Measurements from ENCODE around the gene TNS3.

Gene TNS3

DNA sequence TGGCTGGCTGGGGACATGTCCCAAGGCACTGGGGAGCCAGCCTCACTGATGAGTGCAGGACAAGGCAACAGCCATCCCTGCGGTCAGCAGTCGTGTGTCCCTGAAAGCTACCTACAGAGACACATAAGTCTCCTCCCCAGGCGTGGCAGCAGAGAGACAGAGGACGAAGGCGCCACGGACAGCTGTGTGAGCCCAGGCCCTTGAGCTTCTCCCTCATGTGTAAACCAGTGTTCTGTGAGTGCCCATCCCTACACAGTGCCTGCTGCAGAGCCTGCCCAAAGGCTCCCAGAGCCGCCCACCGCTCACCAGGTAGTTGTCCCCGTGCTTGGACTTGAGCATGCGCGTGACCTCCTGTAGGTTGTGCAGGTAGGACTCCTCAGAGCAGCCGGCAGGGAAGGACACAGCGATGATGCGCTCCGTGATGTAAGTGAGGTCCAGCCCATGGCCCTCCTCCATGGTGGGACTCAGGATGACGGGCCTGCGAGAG, 142.7 kb downstream of the TNS3 start:
- in situ Hi-C loops (cut with HindIII; ENCODE audit: low sequenced_read_pairs): no loop called here
- no peak for DNase-seq (ENCODE audit: low read depth, low spot score)
- H3K4me3 ChIP-seq (ENCODE audit: low read depth, low read length): no peak overlapping the region
- TF ChIP-seq, protein P1, sequence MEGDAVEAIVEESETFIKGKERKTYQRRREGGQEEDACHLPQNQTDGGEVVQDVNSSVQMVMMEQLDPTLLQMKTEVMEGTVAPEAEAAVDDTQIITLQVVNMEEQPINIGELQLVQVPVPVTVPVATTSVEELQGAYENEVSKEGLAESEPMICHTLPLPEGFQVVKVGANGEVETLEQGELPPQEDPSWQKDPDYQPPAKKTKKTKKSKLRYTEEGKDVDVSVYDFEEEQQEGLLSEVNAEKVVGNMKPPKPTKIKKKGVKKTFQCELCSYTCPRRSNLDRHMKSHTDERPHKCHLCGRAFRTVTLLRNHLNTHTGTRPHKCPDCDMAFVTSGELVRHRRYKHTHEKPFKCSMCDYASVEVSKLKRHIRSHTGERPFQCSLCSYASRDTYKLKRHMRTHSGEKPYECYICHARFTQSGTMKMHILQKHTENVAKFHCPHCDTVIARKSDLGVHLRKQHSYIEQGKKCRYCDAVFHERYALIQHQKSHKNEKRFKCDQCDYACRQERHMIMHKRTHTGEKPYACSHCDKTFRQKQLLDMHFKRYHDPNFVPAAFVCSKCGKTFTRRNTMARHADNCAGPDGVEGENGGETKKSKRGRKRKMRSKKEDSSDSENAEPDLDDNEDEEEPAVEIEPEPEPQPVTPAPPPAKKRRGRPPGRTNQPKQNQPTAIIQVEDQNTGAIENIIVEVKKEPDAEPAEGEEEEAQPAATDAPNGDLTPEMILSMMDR (IDR thresholded peaks at IDR 0.05; ENCODE audit: low read depth, low read length): no peak

DNA sequence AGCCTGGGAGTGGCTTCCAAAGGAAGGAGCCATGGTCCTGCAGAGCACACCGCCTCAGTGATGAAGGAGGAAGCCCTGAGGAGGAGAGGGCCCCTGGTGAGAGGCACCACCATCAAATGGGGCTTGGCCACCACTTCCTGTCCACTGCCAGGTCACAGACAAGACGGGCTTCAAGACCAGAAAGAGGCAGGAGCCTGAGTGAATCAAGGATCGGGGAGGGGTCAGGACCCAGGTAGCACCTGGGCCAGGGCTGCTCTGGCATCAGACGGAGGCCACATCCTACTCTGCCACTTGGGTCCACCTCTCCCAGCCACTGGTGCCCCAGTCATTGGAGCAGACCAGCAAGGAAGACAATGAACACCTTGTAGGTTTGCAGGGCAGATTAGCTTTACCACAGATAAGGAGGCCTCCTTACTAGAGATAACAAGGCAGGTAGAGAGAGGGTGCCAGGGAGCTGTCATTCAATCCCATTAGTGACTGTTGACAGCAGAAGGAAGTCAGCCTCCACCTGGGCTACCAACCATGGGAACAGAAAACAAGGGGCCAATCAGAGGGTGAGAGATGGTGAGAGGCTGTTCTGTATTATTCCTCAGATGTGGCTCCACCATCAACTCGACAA, 143.4 kb downstream of the TNS3 start:
- TF ChIP-seq, protein P1 (IDR thresholded peaks at IDR 0.05; ENCODE audit: low read depth, low read length): no peak
- in situ Hi-C loops (cut with HindIII; ENCODE audit: low sequenced_read_pairs): no loop called here
- no peak for DNase-seq (ENCODE audit: low read depth, low spot score)
- no peak overlapping the region for H3K4me3 ChIP-seq (ENCODE audit: low read depth, low read length)

DNA sequence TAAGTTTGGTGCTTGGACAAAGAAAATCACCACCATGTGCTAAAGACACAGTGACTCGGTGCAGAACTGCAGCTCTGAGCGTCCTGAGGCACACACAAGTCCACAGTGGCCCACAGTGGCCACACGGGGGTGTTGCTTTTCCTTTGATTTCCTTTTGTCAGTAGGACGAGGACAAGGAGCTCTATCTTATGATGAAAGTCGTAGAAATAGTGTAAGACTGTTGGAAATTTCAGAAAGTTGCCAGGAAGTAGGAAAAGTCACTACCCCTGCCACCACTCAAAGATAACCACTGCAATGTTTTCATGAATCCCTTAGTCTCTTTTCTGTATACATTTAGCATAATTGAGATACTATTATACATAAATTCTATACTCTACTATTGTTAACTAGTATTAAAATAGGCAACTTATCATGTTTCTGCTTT, 146.0 kb downstream of the TNS3 start:
- in situ Hi-C loops (cut with HindIII; ENCODE audit: low sequenced_read_pairs): no loop called here
- H3K4me3 ChIP-seq (ENCODE audit: low read depth, low read length): no peak overlapping the region
- peak; percentile 89 for DNase-seq (ENCODE audit: low read depth, low spot score)
- TF ChIP-seq, protein P1 (IDR thresholded peaks at IDR 0.05; ENCODE audit: low read depth, low read length): peak; percentile 83

DNA sequence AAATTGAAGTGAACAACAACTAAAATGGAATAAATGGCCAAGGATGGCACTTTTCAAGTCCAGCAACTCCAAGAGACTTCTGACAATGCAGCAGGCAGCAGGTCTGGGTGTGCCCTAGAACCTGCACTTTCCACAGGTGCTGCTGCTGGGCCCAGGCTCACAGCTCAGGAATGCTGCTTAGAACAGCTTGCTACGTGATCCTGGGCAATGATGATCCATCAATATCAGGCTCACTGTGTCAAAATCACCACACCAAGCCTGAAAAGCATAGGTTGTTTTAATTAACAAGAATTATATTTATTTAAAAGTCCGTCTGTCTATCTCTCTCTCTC, 148.4 kb downstream of the TNS3 start:
- in situ Hi-C loops (cut with HindIII; ENCODE audit: low sequenced_read_pairs): no loop called here
- no peak for DNase-seq (ENCODE audit: low read depth, low spot score)
- H3K4me3 ChIP-seq (ENCODE audit: low read depth, low read length): no peak overlapping the region
- TF ChIP-seq, protein P1 (IDR thresholded peaks at IDR 0.05; ENCODE audit: low read depth, low read length): no peak

DNA sequence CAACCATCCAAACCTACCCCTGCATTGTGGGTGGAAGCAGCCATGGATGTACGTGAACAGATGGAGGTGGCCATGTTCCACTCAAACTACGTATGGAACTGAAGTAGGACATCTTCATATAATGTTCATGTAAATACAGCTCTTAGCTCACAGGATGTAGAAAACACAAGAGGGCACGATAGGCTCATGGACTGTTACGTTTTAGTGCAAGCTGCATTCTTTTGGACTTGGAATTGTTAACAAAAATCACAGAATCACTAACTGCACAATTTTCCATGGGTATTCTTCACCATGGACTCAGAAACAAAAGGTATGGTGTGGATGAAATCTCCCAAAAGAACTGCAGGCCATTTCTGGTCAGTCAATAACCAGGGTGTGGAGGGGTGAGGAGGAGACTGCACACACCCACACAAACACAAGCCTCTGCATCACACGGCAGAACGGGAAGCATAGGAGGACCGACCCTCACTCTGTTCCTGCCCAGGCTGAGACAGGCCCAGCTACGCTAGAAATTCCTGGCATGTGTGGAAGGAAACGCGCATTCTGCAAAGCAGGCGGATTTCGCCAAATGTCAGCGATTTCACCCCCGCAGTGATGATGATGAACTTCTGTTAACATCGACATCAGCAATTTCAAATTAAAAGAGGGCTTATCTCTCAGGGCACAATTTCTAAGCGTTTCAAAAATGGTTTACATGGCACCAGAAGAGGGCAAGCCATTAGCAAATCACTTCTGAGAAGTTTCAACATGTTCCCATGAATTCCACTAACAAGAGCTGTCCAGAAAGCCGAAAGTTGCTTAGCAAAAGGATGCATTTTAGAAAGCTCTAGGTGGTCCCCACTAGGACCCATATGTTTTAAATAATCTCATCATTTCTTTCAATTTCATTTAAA, 149.0 kb downstream of the TNS3 start:
- no peak overlapping the region for H3K4me3 ChIP-seq (ENCODE audit: low read depth, low read length)
- no peak for DNase-seq (ENCODE audit: low read depth, low spot score)
- in situ Hi-C loops (cut with HindIII; ENCODE audit: low sequenced_read_pairs): no loop called here
- TF ChIP-seq, protein P1 (IDR thresholded peaks at IDR 0.05; ENCODE audit: low read depth, low read length): no peak

DNA sequence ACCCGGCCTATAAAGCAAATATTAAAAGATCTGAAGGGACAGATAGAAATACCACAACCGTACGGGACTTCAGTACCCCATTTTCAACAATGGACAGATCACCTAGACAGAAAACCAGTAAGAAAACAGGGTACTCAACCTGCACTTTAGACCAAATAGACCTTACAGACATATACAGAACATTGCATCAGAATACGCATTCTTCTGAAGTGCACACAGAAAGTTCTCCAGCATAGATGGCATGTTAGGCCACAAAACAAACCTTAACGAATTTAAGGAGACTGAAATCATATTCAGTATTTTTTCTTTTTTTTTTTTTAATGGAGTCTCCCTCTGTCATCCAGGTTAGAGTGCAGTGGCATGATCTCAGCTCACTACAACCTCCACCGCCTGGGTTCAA, 151.5 kb downstream of the TNS3 start:
- H3K4me3 ChIP-seq (ENCODE audit: low read depth, low read length): no peak overlapping the region
- TF ChIP-seq, protein P1 (IDR thresholded peaks at IDR 0.05; ENCODE audit: low read depth, low read length): no peak
- in situ Hi-C loops (cut with HindIII; ENCODE audit: low sequenced_read_pairs): no loop called here
- no peak for DNase-seq (ENCODE audit: low read depth, low spot score)
